Measurements from ENCODE around the gene SLC66A1. TPM values are rescaled to one million over a fixed set of nuclear protein-coding genes. Genes with fewer than 3 reads are reported as not detected.

SLC66A1 gene
- total RNA-seq, 1 donor from 2014 or later: 11.1 TPM

GRCh38 chr1:19361611-19362147, 49.6 kb downstream of the SLC66A1 start:
- no peak for TF ChIP-seq CTCF (IDR thresholded peaks at IDR 0.05)
- Histone ChIP-seq H3K4me3 (no peak overlapping the region), H3K36me3 (peaks cover 2 to 13% of the 10 kb centered on the region in 2 donors), H3K4me1 (peaks cover 0 to 3% of the 10 kb centered on the region in 2 donors), H3K27ac (no peak overlapping the region), H3K27me3 (no peaks in the 10 kb centered on the region), H3K9me3 (no peaks in the 10 kb centered on the region)
- intact Hi-C loops (cut with DNase I): no loop called here
- DNase-seq (ENCODE audit: low spot score in 2 of 2): no peak

GRCh38 chr1:19363536-19364152, 51.5 kb downstream of the SLC66A1 start:
- Histone ChIP-seq H3K36me3 (peaks cover 0 to 5% of the 10 kb centered on the region in 2 donors), H3K4me1 (peaks cover 0 to 14% of the 10 kb centered on the region in 2 donors), H3K27me3 (no peaks in the 10 kb centered on the region), H3K4me3 (no peak overlapping the region), H3K27ac (no peak overlapping the region), H3K9me3 (no peaks in the 10 kb centered on the region)
- intact Hi-C loops (cut with DNase I): no loop called here
- no peak for DNase-seq (ENCODE audit: low spot score in 2 of 2)
- no peak for TF ChIP-seq CTCF (IDR thresholded peaks at IDR 0.05)

- Histone ChIP-seq H3K9me3 (no peaks in the 10 kb centered on the region), H3K36me3 (peaks cover 0 to 5% of the 10 kb centered on the region in 2 donors), H3K4me1 (peaks cover 0 to 19% of the 10 kb centered on the region in 2 donors), H3K27ac (peak overlapping the region in 1 of 2 donors; percentile 42), H3K27me3 (no peaks in the 10 kb centered on the region), H3K4me3 (no peak overlapping the region)
- intact Hi-C loops (cut with DNase I): no loop called here
- TF ChIP-seq CTCF (IDR thresholded peaks at IDR 0.05): no peak
- DNase-seq (ENCODE audit: low spot score in 2 of 2): no peak
These were observed 53.6 kb downstream of the SLC66A1 start for GRCh38 chr1:19365721-19366120.

GRCh38 chr1:19366599-19367536, 54.7 kb downstream of the SLC66A1 start:
- Histone ChIP-seq H3K4me3 (no peak overlapping the region), H3K4me1 (peaks cover 0 to 18% of the 10 kb centered on the region in 2 donors), H3K36me3 (peaks cover 5 to 10% of the 10 kb centered on the region in 2 donors), H3K27ac (peak overlapping the region in 1 of 2 donors; percentile 42), H3K9me3 (no peaks in the 10 kb centered on the region), H3K27me3 (no peaks in the 10 kb centered on the region)
- TF ChIP-seq CTCF (IDR thresholded peaks at IDR 0.05): no peak
- no peak for DNase-seq (ENCODE audit: low spot score in 2 of 2)
- intact Hi-C loops (cut with DNase I): no loop called here

GRCh38 chr1:19367584-19368041, 55.5 kb downstream of the SLC66A1 start:
- Histone ChIP-seq H3K4me3 (no peak overlapping the region), H3K27ac (no peak overlapping the region), H3K36me3 (peaks cover 10 to 11% of the 10 kb centered on the region in 2 donors), H3K9me3 (no peaks in the 10 kb centered on the region), H3K4me1 (peaks cover 0 to 16% of the 10 kb centered on the region in 2 donors), H3K27me3 (no peaks in the 10 kb centered on the region)
- TF ChIP-seq CTCF (IDR thresholded peaks at IDR 0.05): no peak
- intact Hi-C loops (cut with DNase I): no loop called here
- DNase-seq (ENCODE audit: low spot score in 2 of 2): no peak
